K562 (cell line): Measurements from ENCODE around the gene NUCB2. TPM values are rescaled to one million over a fixed set of nuclear protein-coding genes. Genes with fewer than 3 reads are reported as not detected.

Source experiments
- AFF1 ChIP-seq, 2 experiments: fragments of 450-650 bp; IDR thresholded peaks; 2 replicates each; pipeline ENCODE4 v1.6.1; 2018; ENCODE audit warnings: mild to moderate bottlenecking in 2 of 2, low read depth in 1 of 2; ENCODE audit not compliant: partially characterized antibody in 2 of 2
- ATF7 ChIP-seq: fragments of 450-650 bp; IDR thresholded peaks from 2 replicates; pipeline ENCODE4 v1.7.1; 2014; ENCODE audit warnings: mild to moderate bottlenecking, moderate library complexity
- DDX20 ChIP-seq: fragments of 450-650 bp; IDR thresholded peaks from 2 replicates; pipeline ENCODE4 v1.6.1; 2016; ENCODE audit warnings: missing genetic modification characterization, low read depth, mild to moderate bottlenecking, missing compliant biosample characterization, moderate library complexity
- DIDO1 ChIP-seq: fragments of 450-650 bp; IDR thresholded peaks from 2 replicates; pipeline ENCODE4 v1.6.1; 2016; ENCODE audit warnings: low read depth, missing biosample characterization, missing genetic modification characterization
- E2F4 ChIP-seq: sonication (generic); formaldehyde crosslinking; IDR thresholded peaks from 2 replicates; pipeline ENCODE4 v1.8.0; 2022; ENCODE audit warnings: mild to moderate bottlenecking, low read depth, missing genetic modification reagents
- E2F8 ChIP-seq: fragments of 450-650 bp; IDR thresholded peaks from 2 replicates; pipeline ENCODE4 v1.7.1; 2018; ENCODE audit warnings: mild to moderate bottlenecking, low read depth; ENCODE audit not compliant: partially characterized antibody
- FOXA3 ChIP-seq, 2 experiments: fragments of 450-650 bp in 1 of 2; sonication (generic) in 1 of 2; formaldehyde crosslinking; IDR thresholded peaks in 1 of 2; conservative IDR thresholded peaks in 1 of 2; 2 replicates each; pipeline versions ENCODE4 v1.4.0 to v1.8.0; 2020 to 2022; ENCODE audit warnings: mild to moderate bottlenecking in 2 of 2, missing genetic modification reagents in 1 of 2
- HDAC8 ChIP-seq: fragments of 450-650 bp; IDR thresholded peaks from 2 replicates; pipeline ENCODE4 v1.6.1; 2016; ENCODE audit warnings: mild to moderate bottlenecking, missing genetic modification characterization, moderate library complexity, missing compliant biosample characterization
- NBN ChIP-seq: fragments of 450-650 bp; IDR thresholded peaks from 2 replicates; pipeline ENCODE4 v1.6.1; 2016; ENCODE audit warnings: low read depth, mild to moderate bottlenecking
- NFIC ChIP-seq: fragments of 450-650 bp; IDR thresholded peaks from 2 replicates; pipeline ENCODE4 v1.6.1; 2017; ENCODE audit warnings: mild to moderate bottlenecking, inconsistent platforms
- NUFIP1 ChIP-seq: fragments of 450-650 bp; IDR thresholded peaks from 2 replicates; pipeline ENCODE4 v1.6.1; 2018; ENCODE audit not compliant: partially characterized antibody
- RBBP5 ChIP-seq: fragments of 200-600 bp; sonication (generic); IDR thresholded peaks from 2 replicates; pipeline ENCODE4 v1.6.1; 2012; ENCODE audit warnings: borderline replicate concordance, mild to moderate bottlenecking, low read length, control low read depth, inconsistent platforms; ENCODE audit not compliant: insufficient read depth, poor library complexity, severe bottlenecking
- RCOR1 ChIP-seq, 2 experiments: IDR thresholded peaks; 2 replicates each; pipeline ENCODE4 v1.6.1; 2012; ENCODE audit warnings: low read depth in 2 of 2, low read length in 2 of 2, borderline replicate concordance in 1 of 2, improper control_type of control experiment in 1 of 2
- SMARCA4 ChIP-seq: fragments of 450-650 bp; IDR thresholded peaks from 2 replicates; pipeline ENCODE4 v1.6.1; 2016
- TEAD1 ChIP-seq, 2 experiments: fragments of 450-650 bp in 1 of 2; sonication (generic) in 1 of 2; formaldehyde crosslinking; IDR thresholded peaks; 2 replicates each; pipeline versions ENCODE4 v1.4.0 to v1.8.0; 2020 to 2022; ENCODE audit warnings: mild to moderate bottlenecking in 2 of 2, missing genetic modification reagents in 1 of 2
- ZBTB17 ChIP-seq: fragments of 450-650 bp; formaldehyde crosslinking; IDR thresholded peaks from 2 replicates; pipeline ENCODE4 v1.4.0; 2020; ENCODE audit warnings: mild to moderate bottlenecking
- ZNF212 ChIP-seq: fragments of 450-650 bp; formaldehyde crosslinking; IDR thresholded peaks from 2 replicates; pipeline ENCODE4 v1.4.0; 2020; ENCODE audit warnings: mild to moderate bottlenecking
- ZNF347 ChIP-seq: fragments of 450-650 bp; formaldehyde crosslinking; IDR thresholded peaks from 2 replicates; pipeline ENCODE4 v1.4.0; 2020; ENCODE audit warnings: low read depth, mild to moderate bottlenecking, moderate library complexity
- polyA plus RNA-seq, 8 experiments: library from polyadenylated mRNA; depleted of rRNA in 4 of 8; stranded (reverse) in 5 of 8; unstranded in 3 of 8; fragments of >200 nt; fragmentation: Nextera tagmentation in 2 of 8; fragmentation: Illumina TruSeq in 1 of 8; extraction: Ambion mirVana in 2 of 8; extraction: Trizol in 1 of 8; gene quantifications; 2 replicates each; pipeline versions ENCODE4 v1.2.1 to v1.2.3, GENCODE V29; 2011 to 2014; ENCODE audit warnings: inconsistent platforms in 1 of 8, missing spikeins in 1 of 8
- total RNA-seq, 7 experiments: library from RNA; depleted of rRNA in 6 of 7; stranded (reverse); fragments of >200 nt in 6 of 7; fragmentation: Illumina TruSeq in 2 of 7; extraction: Trizol in 2 of 7; gene quantifications; 2 replicates each; pipeline versions ENCODE4 v1.2.1 to v1.2.3, GENCODE V29; 2011 to 2021; ENCODE audit warnings: low replicate concordance in 1 of 7

NUCB2 gene
- total and polyA plus RNA-seq, 9 of the 15 experiments (the other 6 are each of a cell fraction or from before 2014, with no cell fraction given) = 54.0 to 108 (median 84.6) TPM

GRCh38 chr11:17276236-17277023 lies at the start of gene NUCB2 (continued):
- TF ChIP-seq E2F8 (peak; percentile 96), ZNF212 (CRISPR knock-in tag) (no peak), NBN (no peak; the same call in none of the 2 replicates), FOXA3 (CRISPR knock-in tag; conservative IDR thresholded peaks at IDR 0.05 in 1 of 2, IDR thresholded peaks at IDR 0.05 in 1 of 2) (no peak), AFF1 (IDR thresholded peaks at IDR 0.05; ENCODE audit: low read depth in 1 of 2, partially characterized antibody in 2 of 2) (peak; percentile 57 to 61), DDX20 (tag) (no peak), ZNF347 (CRISPR knock-in tag) (no peak), RBBP5 (peak; percentile 77), DIDO1 (tag) (no peak), NUFIP1 (no peak), RCOR1 (IDR thresholded peaks at IDR 0.05; ENCODE audit: borderline replicate concordance in 1 of 2, low read depth in 2 of 2, low read length in 2 of 2) (peak in 1 of 2 experiments; percentile 46; a peak in 1 of 4 replicates), ATF7 (peak; percentile 82), TEAD1 (CRISPR knock-in tag; IDR thresholded peaks at IDR 0.05) (peak in 1 of 2 experiments; percentile 83; a peak in 2 of 4 replicates), SMARCA4 (0 out of 2 replicates have a peak, but pooled peaks have one; percentile 5), E2F4 (CRISPR knock-in tag) (peak; percentile 83; the same call in 1 of the 2 replicates), NFIC (peak; percentile 47; the same call in 1 of the 2 replicates), HDAC8 (tag) (peak; percentile 75; the same call in 1 of the 2 replicates), ZBTB17 (CRISPR knock-in tag) (peak; percentile 73; the same call in 1 of the 2 replicates)
